Activated CD8-positive, alpha-beta memory T cell treated with anti-CD3 and anti-CD28 coated beads for 48 hours (primary cell): ENCODE data around the gene SERAC1.

Experiments
- DNase-seq, 3 experiments: peaks; one replicate each; pipeline ENCODE4 v3.0.0-alpha.2; 2020; ENCODE audit warnings: low read depth in 2 of 3, low spot score in 2 of 3

SERAC1 gene

GRCh38 chr6:158124288-158124687 lies 43.8 kb downstream of the SERAC1 start:
- DNase-seq: no peak

GRCh38 chr6:158122048-158122447 lies 46.0 kb downstream of the SERAC1 start:
- no peak for DNase-seq

DNA sequence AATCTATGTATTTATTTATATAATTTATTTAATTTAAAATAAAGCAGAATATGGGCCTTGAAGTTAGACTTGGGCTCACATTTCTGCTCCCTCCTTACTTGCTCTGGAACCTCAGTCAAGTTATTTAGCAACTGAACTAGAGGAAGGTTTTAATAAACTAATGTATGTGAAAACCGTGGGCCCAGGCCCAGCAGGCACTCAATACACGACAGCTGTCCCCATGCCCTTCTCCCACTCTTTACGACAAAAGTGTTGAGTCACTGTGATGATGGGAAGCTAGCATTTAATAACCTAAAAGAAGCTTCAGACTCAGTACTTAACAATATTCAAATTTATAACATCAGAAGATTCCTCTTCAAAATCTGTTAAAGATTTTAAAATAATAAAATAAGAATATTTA lies 46.7 kb downstream of the SERAC1 start:
- DNase-seq: no peak

GRCh38 chr6:158118886-158119285 lies 49.2 kb downstream of the SERAC1 start:
- DNase-seq: no peak

DNA sequence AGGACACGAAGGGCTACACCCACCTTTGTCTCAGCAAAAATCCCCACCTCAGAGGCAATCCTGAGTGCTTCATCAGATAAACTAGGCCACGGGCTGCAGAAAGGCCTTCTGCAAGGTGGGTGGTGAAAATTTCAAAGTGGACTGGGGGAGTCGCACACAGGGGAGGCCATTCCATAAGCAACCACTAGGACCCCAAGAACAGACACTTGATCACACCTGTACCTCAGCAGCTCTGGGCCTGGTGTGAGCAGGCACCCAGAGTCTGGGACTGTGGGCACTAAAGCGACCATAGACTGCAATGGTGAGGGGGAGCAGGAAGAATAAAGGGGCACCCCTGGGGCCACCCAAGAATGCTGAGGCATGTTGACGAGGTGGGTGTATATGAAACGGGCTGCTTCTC lies 52.6 kb downstream of the SERAC1 start:
- no peak for DNase-seq

GRCh38 chr6:158115102-158115501 lies 53.0 kb downstream of the SERAC1 start:
- DNase-seq: no peak

- no peak for DNase-seq
Observed at GRCh38 chr6:158113802-158114201, 54.3 kb downstream of the SERAC1 start.

DNA sequence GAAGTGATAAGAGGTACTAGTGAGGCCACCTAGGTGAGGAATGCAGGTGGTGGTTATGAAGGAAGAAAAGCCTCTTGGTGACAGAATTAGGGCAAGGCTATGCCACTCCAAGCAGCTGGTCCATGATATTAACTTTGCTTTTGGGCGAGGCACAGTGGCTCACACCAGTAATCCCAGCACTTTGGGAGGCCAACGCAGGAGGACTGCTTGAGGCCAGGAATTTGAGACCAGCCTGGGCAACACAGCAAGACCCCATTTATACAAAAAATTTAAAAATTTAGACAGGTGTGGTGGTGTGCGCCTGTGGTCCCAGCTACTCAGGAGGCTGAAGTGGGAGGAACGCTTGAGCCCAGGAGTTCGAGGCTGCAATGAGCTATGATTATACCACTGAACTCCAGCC lies 56.1 kb downstream of the SERAC1 start:
- DNase-seq: no peak

- DNase-seq: no peak
Observed at GRCh38 chr6:158110986-158111385, 57.1 kb downstream of the SERAC1 start.

GRCh38 chr6:158109748-158110147 lies 58.3 kb downstream of the SERAC1 start:
- DNase-seq: no peak

- DNase-seq: no peak
Observed at GRCh38 chr6:158104696-158105095, 63.4 kb downstream of the SERAC1 start.

DNA sequence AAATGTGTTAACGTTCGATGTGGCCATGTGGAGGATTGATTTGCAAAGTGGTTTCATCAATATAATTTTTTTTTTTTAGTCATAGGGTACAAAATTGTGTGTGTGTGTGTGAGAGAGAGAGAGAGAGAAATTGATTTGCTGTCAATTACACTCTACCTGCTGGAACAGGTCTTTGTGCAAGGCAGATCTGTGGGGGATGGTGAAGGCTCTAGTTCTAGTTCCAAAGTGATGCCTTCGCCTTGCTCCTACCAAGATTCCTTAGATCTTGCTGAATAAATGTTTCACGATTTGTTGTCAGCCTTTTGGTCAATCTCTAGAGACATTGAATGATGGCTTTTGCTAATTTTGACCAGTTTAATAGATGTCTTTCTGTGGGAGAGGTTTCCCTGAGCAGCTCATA lies 64.8 kb downstream of the SERAC1 start:
- no peak for DNase-seq

GRCh38 chr6:158095671-158096070 lies 72.4 kb downstream of the SERAC1 start:
- DNase-seq: no peak

GRCh38 chr6:158095031-158095430 lies 73.0 kb downstream of the SERAC1 start:
- DNase-seq: no peak

DNA sequence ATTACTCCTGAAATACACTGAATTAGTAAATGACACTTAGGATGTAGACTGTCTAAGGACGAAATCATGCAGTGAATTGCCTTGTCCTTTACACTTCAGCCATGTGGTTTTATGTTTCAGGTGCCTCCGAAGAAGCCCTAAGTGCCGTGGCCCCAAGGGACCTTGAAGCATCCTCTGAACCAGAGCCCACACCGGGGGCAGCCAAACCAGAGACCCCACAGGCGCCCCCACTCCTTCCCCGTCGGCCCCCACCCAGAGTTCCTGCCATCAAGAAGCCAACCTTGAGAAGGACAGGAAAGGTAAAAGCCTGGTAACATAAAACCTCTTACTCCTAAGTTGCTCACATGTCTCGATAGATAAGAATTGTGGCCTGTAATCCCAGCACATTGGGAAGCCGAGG lies 75.3 kb downstream of the SERAC1 start:
- DNase-seq: no peak

GRCh38 chr6:158087224-158087867 lies 80.7 kb downstream of the SERAC1 start:
- no peak for DNase-seq

- no peak for DNase-seq
Observed at GRCh38 chr6:158086504-158087223, 81.4 kb downstream of the SERAC1 start.

- DNase-seq: no peak
Observed at GRCh38 chr6:158086054-158086503, 82.0 kb downstream of the SERAC1 start.

DNA sequence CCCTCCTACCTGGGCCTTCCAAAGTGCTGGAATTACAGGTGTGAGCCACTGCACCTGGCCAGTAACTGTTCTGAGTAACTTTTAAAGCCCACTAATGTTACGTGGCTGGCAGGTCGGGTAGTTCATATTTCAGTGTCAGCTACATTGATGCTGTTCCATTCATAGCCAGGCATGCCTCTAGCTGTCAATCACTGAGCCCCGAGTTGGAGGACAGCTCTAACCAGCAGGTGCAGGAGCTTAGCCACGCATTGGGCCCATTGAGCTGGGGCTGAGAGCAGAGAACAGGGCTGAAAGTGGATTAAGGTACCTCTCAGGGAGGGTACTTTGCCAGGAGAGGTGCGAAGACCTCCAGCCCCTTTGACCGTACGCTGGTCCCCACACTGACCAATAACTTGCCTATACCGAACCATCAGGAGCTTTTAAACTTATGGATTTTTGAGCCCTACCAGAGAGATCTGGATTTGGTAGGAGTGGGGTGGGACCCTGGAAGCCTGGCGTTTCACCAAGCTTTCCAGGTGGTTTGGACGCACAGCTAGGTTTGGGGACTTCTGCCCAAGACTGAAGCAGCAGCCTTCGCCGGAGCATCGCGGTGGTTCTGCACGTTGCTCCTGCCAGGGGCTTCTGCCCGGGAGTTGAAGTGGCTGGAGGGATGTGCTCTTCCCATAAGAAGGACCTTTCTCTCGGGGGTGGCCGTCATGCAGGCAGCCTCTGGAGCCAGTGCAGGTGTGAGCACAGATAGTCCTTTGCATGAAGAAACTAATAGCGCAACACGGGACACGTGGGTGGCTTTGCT lies 82.6 kb downstream of the SERAC1 start:
- no peak for DNase-seq

DNA sequence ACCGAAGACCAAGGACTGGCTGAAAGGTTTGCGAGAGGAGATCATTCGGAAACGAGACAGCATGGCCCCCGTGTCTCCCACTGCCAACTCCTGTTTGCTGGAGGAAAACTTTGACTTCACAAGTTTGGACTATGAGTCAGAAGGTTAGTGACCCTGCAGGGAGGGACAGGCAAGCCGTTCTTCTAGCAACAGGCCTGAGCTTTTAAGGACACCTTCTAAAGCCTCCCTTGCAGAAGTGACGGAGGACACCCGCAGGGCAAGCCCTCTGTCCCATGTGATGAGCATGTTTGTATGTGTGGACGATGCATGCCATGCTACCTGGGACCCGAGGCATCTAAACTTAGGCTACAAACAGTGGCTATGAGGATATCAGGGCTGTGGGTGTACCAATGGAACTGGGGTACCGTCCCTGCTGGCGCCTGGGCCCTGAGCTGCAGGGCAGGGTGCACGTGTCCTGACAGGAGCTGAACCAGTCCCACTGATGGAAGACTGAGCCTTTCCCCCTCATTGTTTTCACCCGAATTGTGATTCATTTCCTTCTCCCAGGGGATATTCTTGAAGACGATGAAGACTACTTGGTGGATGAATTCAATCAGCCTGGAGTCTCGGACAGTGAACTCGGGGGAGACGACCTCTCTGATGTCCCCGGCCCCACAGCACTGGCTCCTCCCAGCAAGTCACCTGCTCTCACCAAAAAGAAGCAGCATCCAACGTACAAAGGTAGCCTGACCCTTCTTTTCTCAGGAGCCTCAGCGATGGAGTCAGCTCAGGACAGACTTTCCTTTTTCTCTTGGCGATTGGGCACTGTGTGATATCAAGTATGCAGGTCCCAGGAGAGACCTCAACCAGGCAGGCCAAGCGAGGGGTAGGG lies 84.4 kb downstream of the SERAC1 start:
- no peak for DNase-seq

GRCh38 chr6:158081657-158081935 lies 86.5 kb downstream of the SERAC1 start:
- DNase-seq: no peak
